Parathyroid adenoma (tissue), 2 donors: Measurements from ENCODE around the gene FREM1.

Experiments used
- H2AFZ ChIP-seq: fragments of 300-600 bp; sonication (generic); one replicate; pipeline ENCODE4 v1.7.0; 2017; ENCODE audit warnings: antibody characterized with exemption, mild to moderate bottlenecking
- H3K27ac ChIP-seq: fragments of 300-600 bp; sonication (generic); one replicate; pipeline ENCODE4 v1.7.0; 2017
- H3K27me3 ChIP-seq: fragments of 300-600 bp; sonication (generic); one replicate; pipeline ENCODE4 v1.7.0; 2017; ENCODE audit warnings: low read length; ENCODE audit not compliant: control insufficient read depth, insufficient read depth
- H3K36me3 ChIP-seq: fragments of 300-600 bp; sonication (generic); one replicate; pipeline ENCODE4 v1.7.0; 2017; ENCODE audit warnings: low read length; ENCODE audit not compliant: control insufficient read depth, insufficient read depth
- H3K4me1 ChIP-seq: fragments of 300-600 bp; sonication (generic); one replicate; pipeline ENCODE4 v1.7.0; 2017; ENCODE audit warnings: control low read depth
- H3K4me2 ChIP-seq: fragments of 300-600 bp; sonication (generic); one replicate; pipeline ENCODE4 v1.7.0; 2017; ENCODE audit warnings: low read length
- H3K4me3 ChIP-seq: fragments of 300-600 bp; sonication (generic); one replicate; pipeline ENCODE4 v1.7.0; 2017; ENCODE audit warnings: low read depth, low read length
- H3K79me2 ChIP-seq: fragments of 300-600 bp; sonication (generic); one replicate; pipeline ENCODE4 v1.7.0; 2017; ENCODE audit warnings: control low read depth
- H3K9ac ChIP-seq: fragments of 300-600 bp; sonication (generic); one replicate; pipeline ENCODE4 v1.7.0; 2017; ENCODE audit warnings: mild to moderate bottlenecking
- H3K9me3 ChIP-seq: fragments of 300-600 bp; sonication (generic); one replicate; pipeline ENCODE4 v1.7.0; 2017; ENCODE audit warnings: low read length; ENCODE audit not compliant: control insufficient read depth
- CTCF ChIP-seq: fragments of 300-600 bp; sonication (generic); IDR thresholded peaks from one replicate; pipeline ENCODE4 v1.7.0; 2017; ENCODE audit warnings: antibody characterized with exemption, mild to moderate bottlenecking
- donor health status: primary hyperparathyroidism.

FREM1 gene

GRCh38 chr9:14907360-14907685, 2.9 kb downstream of the FREM1 start:
- Histone ChIP-seq H3K4me3 (no peak overlapping the region), H2AFZ (no peak overlapping the region), H3K79me2 (no peaks in the 10 kb centered on the region), H3K4me2 (no peak overlapping the region), H3K27me3 (no peaks in the 10 kb centered on the region), H3K27ac (no peak overlapping the region), H3K36me3 (no peaks in the 10 kb centered on the region), H3K4me1 (no peaks in the 10 kb centered on the region), H3K9me3 (no peaks in the 10 kb centered on the region), H3K9ac (no peak overlapping the region)
- TF ChIP-seq CTCF, result no peak

GRCh38 chr9:14906644-14907359, 3.4 kb downstream of the FREM1 start:
- Histone ChIP-seq H3K4me3 (no peak overlapping the region), H3K27me3 (no peaks in the 10 kb centered on the region), H2AFZ (no peak overlapping the region)

GRCh38 chr9:14906000-14906399, 4.2 kb downstream of the FREM1 start:
- no peaks in the 10 kb centered on the region for H3K4me1 ChIP-seq
- no peak for TF ChIP-seq CTCF
- H3K27me3 ChIP-seq, result no peaks in the 10 kb centered on the region
- H3K36me3 ChIP-seq, result no peaks in the 10 kb centered on the region
- H2AFZ ChIP-seq, result no peak overlapping the region
- H3K4me3 ChIP-seq, result no peak overlapping the region
- no peak overlapping the region for H3K27ac ChIP-seq
- H3K9me3 ChIP-seq, result no peaks in the 10 kb centered on the region
- H3K79me2 ChIP-seq, result no peaks in the 10 kb centered on the region
- H3K9ac ChIP-seq, result no peak overlapping the region
- no peak overlapping the region for H3K4me2 ChIP-seq

More at GRCh38 chr9:14906644-14907359, 3.4 kb downstream of the FREM1 start:
- Histone ChIP-seq H3K9ac (no peak overlapping the region), H3K36me3 (no peaks in the 10 kb centered on the region), H3K4me1 (no peaks in the 10 kb centered on the region), H3K4me2 (no peak overlapping the region), H3K9me3 (no peaks in the 10 kb centered on the region), H3K79me2 (no peaks in the 10 kb centered on the region), H3K27ac (no peak overlapping the region)
- TF ChIP-seq CTCF, result no peak

GRCh38 chr9:14903040-14903439, 7.2 kb downstream of the FREM1 start:
- no peak overlapping the region for H3K4me2 ChIP-seq
- no peaks in the 10 kb centered on the region for H3K9me3 ChIP-seq
- no peak overlapping the region for H3K4me3 ChIP-seq
- H3K27me3 ChIP-seq, result no peaks in the 10 kb centered on the region
- H3K9ac ChIP-seq, result no peak overlapping the region
- no peak overlapping the region for H3K27ac ChIP-seq
- H3K4me1 ChIP-seq, result no peaks in the 10 kb centered on the region
- no peaks in the 10 kb centered on the region for H3K36me3 ChIP-seq
- no peak overlapping the region for H2AFZ ChIP-seq
- H3K79me2 ChIP-seq, result no peaks in the 10 kb centered on the region
- TF ChIP-seq CTCF, result no peak

- no peaks in the 10 kb centered on the region for H3K79me2 ChIP-seq
- TF ChIP-seq CTCF, result no peak
Observed at GRCh38 chr9:14902561-14902960, 7.7 kb downstream of the FREM1 start.

More at GRCh38 chr9:14902561-14902960, 7.7 kb downstream of the FREM1 start:
- no peak overlapping the region for H2AFZ ChIP-seq
- no peak overlapping the region for H3K4me3 ChIP-seq
- H3K27me3 ChIP-seq, result no peaks in the 10 kb centered on the region
- H3K4me2 ChIP-seq, result no peak overlapping the region
- H3K36me3 ChIP-seq, result no peaks in the 10 kb centered on the region
- H3K9ac ChIP-seq, result no peak overlapping the region
- no peaks in the 10 kb centered on the region for H3K9me3 ChIP-seq
- no peak overlapping the region for H3K27ac ChIP-seq
- H3K4me1 ChIP-seq, result no peaks in the 10 kb centered on the region
